ENCODE data around the gene GARIN5A. TPM values are rescaled to one million over a fixed set of nuclear protein-coding genes. Genes with fewer than 3 reads are reported as not detected.

The GARIN5A gene
- total and polyA plus RNA-seq, 7 donors: 1.2 to 5.3 (median 2.7) TPM

DNA sequence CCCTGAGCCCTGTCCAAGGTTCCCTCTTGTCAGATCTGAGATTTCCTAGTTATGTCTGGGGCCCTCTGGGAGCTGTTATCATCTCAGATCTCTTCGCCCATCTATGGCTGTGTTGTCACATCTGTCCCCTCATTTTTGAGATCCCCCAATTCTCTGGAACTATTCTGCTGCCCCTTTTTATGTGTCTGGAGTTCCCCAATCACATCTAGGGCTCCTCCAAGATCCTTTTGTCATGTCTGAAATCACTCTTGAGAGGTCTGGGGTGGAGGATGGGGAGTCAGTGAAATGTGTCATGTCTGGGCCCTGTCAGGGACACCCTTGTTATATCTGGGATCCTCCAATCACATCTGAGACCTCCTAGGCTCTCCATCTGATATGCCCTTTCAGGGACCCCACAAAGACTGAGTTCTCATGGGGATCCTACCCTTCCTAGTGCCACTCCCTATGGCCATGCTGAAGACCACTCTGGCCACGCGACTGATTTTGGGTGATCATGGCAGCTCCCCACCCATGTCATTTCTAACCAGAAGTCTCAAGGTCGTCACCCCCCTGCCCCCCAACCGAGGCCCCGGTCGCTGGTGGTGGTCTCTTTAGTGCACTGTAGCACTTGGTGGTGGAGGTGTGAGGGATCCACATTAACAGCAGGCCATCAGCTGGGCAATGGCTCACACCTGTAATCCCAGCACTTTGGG, 47.7 kb downstream of the GARIN5A start:
- peak overlapping the region; percentile 66 for H3K27ac ChIP-seq
- TF ChIP-seq, protein P1, sequence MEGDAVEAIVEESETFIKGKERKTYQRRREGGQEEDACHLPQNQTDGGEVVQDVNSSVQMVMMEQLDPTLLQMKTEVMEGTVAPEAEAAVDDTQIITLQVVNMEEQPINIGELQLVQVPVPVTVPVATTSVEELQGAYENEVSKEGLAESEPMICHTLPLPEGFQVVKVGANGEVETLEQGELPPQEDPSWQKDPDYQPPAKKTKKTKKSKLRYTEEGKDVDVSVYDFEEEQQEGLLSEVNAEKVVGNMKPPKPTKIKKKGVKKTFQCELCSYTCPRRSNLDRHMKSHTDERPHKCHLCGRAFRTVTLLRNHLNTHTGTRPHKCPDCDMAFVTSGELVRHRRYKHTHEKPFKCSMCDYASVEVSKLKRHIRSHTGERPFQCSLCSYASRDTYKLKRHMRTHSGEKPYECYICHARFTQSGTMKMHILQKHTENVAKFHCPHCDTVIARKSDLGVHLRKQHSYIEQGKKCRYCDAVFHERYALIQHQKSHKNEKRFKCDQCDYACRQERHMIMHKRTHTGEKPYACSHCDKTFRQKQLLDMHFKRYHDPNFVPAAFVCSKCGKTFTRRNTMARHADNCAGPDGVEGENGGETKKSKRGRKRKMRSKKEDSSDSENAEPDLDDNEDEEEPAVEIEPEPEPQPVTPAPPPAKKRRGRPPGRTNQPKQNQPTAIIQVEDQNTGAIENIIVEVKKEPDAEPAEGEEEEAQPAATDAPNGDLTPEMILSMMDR (IDR thresholded peaks at IDR 0.05): no peak
- ATAC-seq: no peak
- no peak for DNase-seq
- H3K36me3 ChIP-seq (ENCODE audit: insufficient read depth in 1 of 2, low read depth in 1 of 2): no peaks in the 10 kb centered on the region
- no peaks in the 10 kb centered on the region for H3K9me3 ChIP-seq
- intact Hi-C loops (cut with DNase I): loop anchor here in 1 of 2 donors (5.0 kb wide), 1 partner anchor 42 kb away; no protein-coding TSS in a partner anchor
- peaks cover 18% of the 10 kb centered on the region for H3K4me1 ChIP-seq
- 80 to 87% (median 83%) methylated on average over 7 of the region's 7 CpGs for WGBS, 3 donors
- no peak overlapping the region for H3K4me3 ChIP-seq
- H3K27me3 ChIP-seq (ENCODE audit: insufficient read depth in 3 of 3, low read length in 2 of 3): peaks cover 0 to 11% (median 0%) of the 10 kb centered on the region in 3 donors

DNA sequence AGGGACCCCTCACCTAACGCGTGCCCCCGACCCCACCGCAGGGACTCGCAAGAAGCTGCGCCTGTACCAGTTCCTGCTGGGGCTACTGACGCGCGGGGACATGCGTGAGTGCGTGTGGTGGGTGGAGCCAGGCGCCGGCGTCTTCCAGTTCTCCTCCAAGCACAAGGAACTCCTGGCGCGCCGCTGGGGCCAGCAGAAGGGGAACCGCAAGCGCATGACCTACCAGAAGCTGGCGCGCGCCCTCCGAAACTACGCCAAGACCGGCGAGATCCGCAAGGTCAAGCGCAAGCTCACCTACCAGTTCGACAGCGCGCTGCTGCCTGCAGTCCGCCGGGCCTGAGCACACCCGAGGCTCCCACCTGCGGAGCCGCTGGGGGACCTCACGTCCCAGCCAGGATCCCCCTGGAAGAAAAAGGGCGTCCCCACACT, 48.6 kb downstream of the GARIN5A start:
- H3K27ac ChIP-seq: peak overlapping the region; percentile 66
- H3K4me1 ChIP-seq: peaks cover 18% of the 10 kb centered on the region
- no peaks in the 10 kb centered on the region for H3K9me3 ChIP-seq
- intact Hi-C loops (cut with DNase I): loop anchor here in 1 of 2 donors (5.0 kb wide), 1 partner anchor 41 kb away; no protein-coding TSS in a partner anchor
- TF ChIP-seq, protein P1 (IDR thresholded peaks at IDR 0.05): no peak
- DNase-seq (peak; percentile 86 to 94), ATAC-seq (peak; percentile 62 to 77 (median 68))
- no peaks in the 10 kb centered on the region for H3K36me3 ChIP-seq (ENCODE audit: insufficient read depth in 1 of 2, low read depth in 1 of 2)
- WGBS, 3 donors: 5 to 8% (median 7%) methylated on average over 25 to 38 of the region's 38 CpGs
- H3K4me3 ChIP-seq: peak overlapping the region; percentile 47
- peaks cover 0 to 10% (median 0%) of the 10 kb centered on the region in 3 donors for H3K27me3 ChIP-seq (ENCODE audit: insufficient read depth in 3 of 3, low read length in 2 of 3)

DNA sequence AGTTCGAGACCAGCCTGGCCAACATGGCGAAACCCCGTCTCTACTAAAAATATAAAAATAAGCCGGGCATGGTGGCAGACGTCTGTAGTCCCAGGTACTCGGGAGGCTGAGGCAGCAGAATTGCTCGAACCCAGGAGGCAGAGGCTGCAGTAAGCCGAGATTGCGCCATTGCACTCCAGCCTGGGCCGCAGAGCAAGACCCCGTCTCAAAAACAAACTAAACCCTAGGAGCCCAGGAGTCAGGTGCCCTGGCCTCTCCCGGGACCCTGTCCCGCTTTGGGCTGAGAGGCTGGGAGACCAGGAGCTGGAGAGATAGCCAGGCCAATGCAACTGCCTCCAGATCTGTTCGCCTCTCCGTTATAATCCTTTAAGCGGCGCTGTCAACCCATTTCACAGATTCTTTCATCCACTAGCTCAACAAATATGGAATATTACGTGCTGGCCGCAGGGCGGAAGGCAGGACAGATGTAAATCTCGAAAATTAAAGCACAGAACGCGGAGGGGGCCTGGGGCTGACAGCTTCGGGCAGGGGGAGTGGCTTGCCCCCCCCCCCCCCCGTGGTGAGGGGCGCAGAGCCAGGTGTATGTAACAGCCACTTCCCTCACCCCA, 49.2 kb downstream of the GARIN5A start:
- Histone ChIP-seq H3K27me3 (ENCODE audit: insufficient read depth in 3 of 3, low read length in 2 of 3) (peaks cover 0 to 7% (median 4%) of the 10 kb centered on the region in 3 donors), H3K9me3 (no peaks in the 10 kb centered on the region), H3K4me3 (peak overlapping the region; percentile 47), H3K4me1 (peaks cover 14% of the 10 kb centered on the region), H3K27ac (peak overlapping the region; percentile 66), H3K36me3 (ENCODE audit: insufficient read depth in 1 of 2, low read depth in 1 of 2) (no peaks in the 10 kb centered on the region)
- TF ChIP-seq, protein P1 (IDR thresholded peaks at IDR 0.05): no peak
- WGBS, 3 donors: 75 to 83% (median 82%) methylated on average over 24 to 26 of the region's 26 CpGs
- intact Hi-C loops (cut with DNase I): loop anchor here in 1 of 2 donors (5.0 kb wide), 1 partner anchor 40 kb away; no protein-coding TSS in a partner anchor
- DNase-seq (peak in 1 of 2 donors; percentile 39), ATAC-seq (no peak)

GRCh38 chr19:50425581-50425980, 51.1 kb downstream of the GARIN5A start:
- Histone ChIP-seq H3K27ac (no peak overlapping the region), H3K9me3 (no peaks in the 10 kb centered on the region), H3K36me3 (ENCODE audit: insufficient read depth in 1 of 2, low read depth in 1 of 2) (no peaks in the 10 kb centered on the region), H3K27me3 (ENCODE audit: insufficient read depth in 3 of 3, low read length in 2 of 3) (peaks cover 0 to 13% (median 5%) of the 10 kb centered on the region in 3 donors), H3K4me1 (peaks cover 6% of the 10 kb centered on the region), H3K4me3 (no peak overlapping the region)
- ATAC-seq (no peak), DNase-seq (peak in 1 of 2 donors; percentile 26)
- TF ChIP-seq, protein P1 (IDR thresholded peaks at IDR 0.05): no peak
- 61 to 84% (median 63%) methylated on average over 7 of the region's 7 CpGs for WGBS, 3 donors
- intact Hi-C loops (cut with DNase I): loop anchor here in 1 of 2 donors (5.0 kb wide), 1 partner anchor 38 kb away; no protein-coding TSS in a partner anchor

Measured in psoas muscle (tissue), 8 donors.